ENCODE data around the gene SKAP1. TPM values are rescaled to one million over a fixed set of nuclear protein-coding genes. Genes with fewer than 3 reads are reported as not detected.

SKAP1 gene
- total and polyA plus RNA-seq, 2 of the 13 experiments (the other 11 are each of a cell fraction or from before 2014, with no cell fraction given): 0.21 TPM; not detected in 1

DNA sequence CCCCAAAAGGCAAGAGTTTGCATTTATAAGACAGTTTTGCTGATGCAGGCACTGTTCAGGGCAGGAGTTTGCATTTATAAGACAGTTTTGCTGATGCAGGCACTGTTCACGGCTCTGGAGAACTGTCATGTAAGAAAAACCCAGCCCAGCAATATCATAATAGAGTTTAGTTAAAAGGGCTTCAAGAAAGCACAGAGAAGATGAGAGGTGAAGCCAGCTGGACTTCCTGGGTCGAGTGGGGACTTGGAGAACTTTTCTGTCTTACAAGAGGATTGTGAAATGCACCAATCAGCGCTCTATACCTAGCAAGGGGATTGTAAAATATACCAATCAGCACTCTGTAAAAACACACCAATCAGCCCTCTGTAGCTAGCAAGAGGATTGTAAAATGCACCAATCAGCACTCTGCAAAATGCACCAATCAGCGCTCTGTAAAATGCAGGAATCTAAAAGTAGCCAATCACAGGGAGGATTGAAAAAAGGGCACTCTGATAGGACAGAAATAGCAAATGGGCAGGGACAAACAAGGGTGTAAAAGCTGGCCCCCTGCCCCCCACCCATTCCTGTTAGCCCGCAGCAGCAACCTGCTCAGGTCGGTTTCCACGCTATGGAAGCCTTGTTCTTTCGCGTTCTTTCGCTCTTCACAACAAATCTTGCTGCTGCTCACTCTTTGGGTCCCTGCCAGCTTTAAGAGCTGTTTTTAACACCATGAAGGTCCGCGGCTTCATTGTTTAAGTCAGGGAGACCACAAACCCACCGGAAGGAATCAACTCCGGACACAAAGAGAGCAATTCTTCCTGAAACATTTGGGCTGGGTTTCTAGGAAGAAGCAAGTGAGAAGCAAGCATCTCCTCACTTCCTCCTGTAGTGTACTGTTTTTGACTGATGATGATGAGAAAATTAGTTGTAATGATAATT, 327.0 kb downstream of the SKAP1 start (continued):
- no peak for TF ChIP-seq PRPF4 (IDR thresholded peaks at IDR 0.05; ENCODE audit: low read depth, low read length, poor library complexity, severe bottlenecking)
- no peak for TF ChIP-seq FOSL2 (CRISPR knock-in tag; IDR thresholded peaks at IDR 0.05)
- no peak for TF ChIP-seq HMG20A (CRISPR knock-in tag; IDR thresholded peaks at IDR 0.05; ENCODE audit: borderline replicate concordance)

DNA sequence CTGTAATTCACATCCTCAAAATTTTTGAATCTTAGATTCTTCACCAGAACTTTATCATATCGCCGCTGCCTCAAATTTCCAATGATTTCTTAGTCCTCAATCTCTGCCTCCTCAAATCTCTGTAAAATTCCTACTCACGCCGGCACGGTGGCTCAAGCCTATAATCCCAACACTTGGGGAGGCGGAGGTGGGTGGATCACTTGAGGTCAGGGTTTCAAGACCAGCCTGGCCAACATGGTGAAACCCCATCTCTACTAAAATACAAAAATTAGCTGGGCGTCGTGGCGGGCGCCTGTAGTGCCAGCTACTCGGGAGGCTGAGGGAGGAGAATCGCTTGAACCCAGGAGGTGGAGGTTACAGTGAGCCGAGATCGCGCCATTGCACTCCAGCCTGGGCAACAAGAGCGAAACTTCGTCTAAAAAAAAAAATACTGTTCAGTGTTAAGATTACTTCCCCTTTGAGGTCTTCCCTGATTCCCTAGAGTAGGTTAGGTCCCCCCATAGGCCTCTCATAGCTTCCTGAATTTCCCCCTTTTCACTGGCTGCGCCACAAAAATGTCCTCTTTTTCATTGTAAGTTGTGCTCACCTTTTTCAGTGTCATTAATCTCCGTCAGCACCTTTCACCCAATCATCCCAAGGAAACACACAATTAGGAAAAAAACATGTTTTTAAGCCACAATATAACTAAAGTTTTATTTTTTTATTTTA, 327.8 kb downstream of the SKAP1 start:
- intact Hi-C loops (cut with micrococcal nuclease; ENCODE audit: unreplicated experiment) (no loop called here), in situ Hi-C loops (cut with HindIII; ENCODE audit: extremely low pct_ligation_motif_present, low pct_unique_long_range_greater_than_20kb) (no loop called here)
- no TSS peak for BruUV-seq (replicated peaks)
- POLR2A ChIA-PET: interaction anchor here (1.7 to 2.0 kb wide), 2 partner anchors 53 to 207 kb away, joined by 5 to 6 read pairs; partner anchors contain the start of genes NFE2L1 and SP2
- 94% methylated on average over 19 of the region's 19 CpGs for WGBS (ENCODE audit: low lambda C conversion rate)
- FAIRE-seq (no peak), ATAC-seq (no peak), DNase-seq (ENCODE audit: low spot score) (no peak)
- CTCF ChIA-PET (ENCODE audit: low intra/inter-chr PET ratio, low total read pairs): no interaction called here
- H3K79me2 ChIP-seq (ENCODE audit: insufficient read depth, low read length): peaks cover 32% of the 10 kb centered on the region
- no peak for TF ChIP-seq NKX3-1 (CRISPR knock-in tag; IDR thresholded peaks at IDR 0.05)
- TF ChIP-seq SIN3A (IDR thresholded peaks at IDR 0.05; ENCODE audit: borderline replicate concordance, low read depth, low read length): no peak
- TF ChIP-seq GATAD2A (CRISPR knock-in tag; IDR thresholded peaks at IDR 0.05): no peak
- TF ChIP-seq ZNF605 (CRISPR knock-in tag; IDR thresholded peaks at IDR 0.05): 0 out of 2 replicates have a peak, but pooled peaks have one; percentile 6
- TF ChIP-seq ZNF670 (CRISPR knock-in tag; IDR thresholded peaks at IDR 0.05; ENCODE audit: borderline replicate concordance): no peak
- TF ChIP-seq SMAD9 (CRISPR knock-in tag; IDR thresholded peaks at IDR 0.05): no peak
- no peak for TF ChIP-seq SOX13 (IDR thresholded peaks at IDR 0.05)
- no peak for TF ChIP-seq SOX13 (CRISPR knock-in tag; conservative IDR thresholded peaks at IDR 0.05 in 1 of 2, IDR thresholded peaks at IDR 0.05 in 1 of 2)
- TF ChIP-seq KAT7 (CRISPR knock-in tag; IDR thresholded peaks at IDR 0.05; ENCODE audit: borderline replicate concordance): no peak
- no peak; the same call in 1 of the 2 replicates for TF ChIP-seq ZNF446 (CRISPR knock-in tag; IDR thresholded peaks at IDR 0.05)
- no peak for TF ChIP-seq NBN (conservative IDR thresholded peaks at IDR 0.05)
- no peak for TF ChIP-seq ZNF766 (CRISPR knock-in tag; IDR thresholded peaks at IDR 0.05; ENCODE audit: borderline replicate concordance)
- TF ChIP-seq CREB1 (IDR thresholded peaks at IDR 0.05): no peak
- no peak for TF ChIP-seq CREB1 (CRISPR knock-in tag; IDR thresholded peaks at IDR 0.05)
- TF ChIP-seq MTA3 (CRISPR knock-in tag; IDR thresholded peaks at IDR 0.05): 0 out of 2 replicates have a peak, but pooled peaks have one; percentile 11
- TF ChIP-seq FLYWCH1 (CRISPR knock-in tag; IDR thresholded peaks at IDR 0.05): no peak
- TF ChIP-seq EHMT2 (IDR thresholded peaks at IDR 0.05; ENCODE audit: borderline replicate concordance, low read depth, low read length): no peak
- no peak for TF ChIP-seq ZFYVE20 (CRISPR knock-in tag; IDR thresholded peaks at IDR 0.05; ENCODE audit: borderline replicate concordance, low read depth)
- TF ChIP-seq IRF2 (CRISPR knock-in tag; IDR thresholded peaks at IDR 0.05): no peak
- 0 out of 2 replicates have a peak, but pooled peaks have one; percentile 70 for TF ChIP-seq ZNF850 (CRISPR knock-in tag; conservative IDR thresholded peaks at IDR 0.05)
- TF ChIP-seq STAG1 (CRISPR knock-in tag; IDR thresholded peaks at IDR 0.05): no peak
- no peak for TF ChIP-seq ZNF354B (CRISPR knock-in tag; IDR thresholded peaks at IDR 0.05)
- H3K27me3 ChIP-seq (ENCODE audit: control insufficient read depth in 1 of 2, insufficient read depth in 2 of 2, low read length in 2 of 2): no peaks in the 10 kb centered on the region
- no peaks in the 10 kb centered on the region for H3K9me3 ChIP-seq (ENCODE audit: low read length)
- no peak overlapping the region for H3K27ac ChIP-seq (ENCODE audit: extremely low read length, insufficient read depth, low read length)
- no peak overlapping the region for H3K4me2 ChIP-seq (ENCODE audit: low read depth, low read length)
- peaks cover 33% of the 10 kb centered on the region for H3K4me1 ChIP-seq (ENCODE audit: insufficient read depth, low read length)
- 0 out of 2 replicates have a peak, but pooled peaks cover 3% of the 10 kb centered on the region for H4K20me1 ChIP-seq (ENCODE audit: insufficient read depth, low read length)
- H3K9ac ChIP-seq (ENCODE audit: insufficient read depth, low read depth, low read length): no peak overlapping the region
- no peak overlapping the region for H2AFZ ChIP-seq (ENCODE audit: low read length)
- H3K36me3 ChIP-seq (replicated peaks in 1 of 2; ENCODE audit: control insufficient read depth in 1 of 2, insufficient read depth in 2 of 2, low read length in 2 of 2): no peaks in the 10 kb centered on the region
- H3K4me3 ChIP-seq (replicated peaks in 1 of 3; ENCODE audit: insufficient read depth in 1 of 3, low read depth in 2 of 3, low read length in 3 of 3): no peak overlapping the region

All from HepG2 (cell line).